ENCODE data around the gene MSH6.

Gene MSH6

GRCh38 chr2:47782671-47783485 is at the start of gene MSH6:
TSS of gene MSH6 (plus strand) at chr2:47783145. CDS start at chr2:47783234, 89 bp downstream.
- H3K4me3 ChIP-seq (ENCODE audit: low read depth, low read length): peak within 1 kb of the TSS; percentile 85
- TF ChIP-seq CTCF (IDR thresholded peaks at IDR 0.05; ENCODE audit: low read depth, low read length): no peak

- no peak for TF ChIP-seq CTCF (IDR thresholded peaks at IDR 0.05; ENCODE audit: low read depth, low read length)
- H3K4me3 ChIP-seq (ENCODE audit: low read depth, low read length): no peak overlapping the region
Measured at GRCh38 chr2:47735136-47735869, 47.6 kb upstream of the MSH6 start.

- no peak for TF ChIP-seq CTCF (IDR thresholded peaks at IDR 0.05; ENCODE audit: low read depth, low read length)
- no peak overlapping the region for H3K4me3 ChIP-seq (ENCODE audit: low read depth, low read length)
Measured at GRCh38 chr2:47735912-47736311, 47.0 kb upstream of the MSH6 start.

- no peak overlapping the region for H3K4me3 ChIP-seq (ENCODE audit: low read depth, low read length)
- no peak for TF ChIP-seq CTCF (IDR thresholded peaks at IDR 0.05; ENCODE audit: low read depth, low read length)
Measured at GRCh38 chr2:47737191-47737975, 45.6 kb upstream of the MSH6 start.

GRCh38 chr2:47738331-47738730 is 44.6 kb upstream of the MSH6 start:
- no peak for TF ChIP-seq CTCF (IDR thresholded peaks at IDR 0.05; ENCODE audit: low read depth, low read length)
- H3K4me3 ChIP-seq (ENCODE audit: low read depth, low read length): no peak overlapping the region

- TF ChIP-seq CTCF (IDR thresholded peaks at IDR 0.05; ENCODE audit: low read depth, low read length): no peak
- no peak overlapping the region for H3K4me3 ChIP-seq (ENCODE audit: low read depth, low read length)
Measured at GRCh38 chr2:47741101-47741500, 41.8 kb upstream of the MSH6 start.

Data from WI38 (cell line).